Measurements from ENCODE around the gene CHRNA3.

CHRNA3 gene

DNA sequence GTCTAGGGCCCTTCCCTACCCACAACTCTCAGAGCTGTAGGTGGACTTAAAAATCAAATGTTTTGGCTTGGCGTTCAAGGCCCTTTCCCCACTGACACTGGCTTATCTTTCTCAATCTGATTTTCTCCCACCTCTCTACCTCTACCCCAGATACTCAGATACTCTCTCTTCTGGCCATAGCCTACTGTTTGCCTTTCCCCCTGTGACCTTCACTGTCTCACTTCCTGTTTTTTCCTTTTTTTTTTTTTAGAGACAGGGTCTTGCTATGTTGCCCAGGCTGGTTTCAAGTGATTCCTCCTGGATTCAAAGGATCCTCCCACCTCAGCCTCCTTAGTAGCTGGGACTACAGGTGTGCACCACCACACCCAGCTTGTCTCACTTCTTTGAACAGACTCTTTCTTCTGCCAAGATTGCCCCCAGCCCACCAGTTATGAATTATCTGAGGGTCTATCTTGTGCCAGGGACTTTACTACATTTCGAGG, 15.6 kb upstream of the CHRNA3 start:
- TF ChIP-seq, protein P1, sequence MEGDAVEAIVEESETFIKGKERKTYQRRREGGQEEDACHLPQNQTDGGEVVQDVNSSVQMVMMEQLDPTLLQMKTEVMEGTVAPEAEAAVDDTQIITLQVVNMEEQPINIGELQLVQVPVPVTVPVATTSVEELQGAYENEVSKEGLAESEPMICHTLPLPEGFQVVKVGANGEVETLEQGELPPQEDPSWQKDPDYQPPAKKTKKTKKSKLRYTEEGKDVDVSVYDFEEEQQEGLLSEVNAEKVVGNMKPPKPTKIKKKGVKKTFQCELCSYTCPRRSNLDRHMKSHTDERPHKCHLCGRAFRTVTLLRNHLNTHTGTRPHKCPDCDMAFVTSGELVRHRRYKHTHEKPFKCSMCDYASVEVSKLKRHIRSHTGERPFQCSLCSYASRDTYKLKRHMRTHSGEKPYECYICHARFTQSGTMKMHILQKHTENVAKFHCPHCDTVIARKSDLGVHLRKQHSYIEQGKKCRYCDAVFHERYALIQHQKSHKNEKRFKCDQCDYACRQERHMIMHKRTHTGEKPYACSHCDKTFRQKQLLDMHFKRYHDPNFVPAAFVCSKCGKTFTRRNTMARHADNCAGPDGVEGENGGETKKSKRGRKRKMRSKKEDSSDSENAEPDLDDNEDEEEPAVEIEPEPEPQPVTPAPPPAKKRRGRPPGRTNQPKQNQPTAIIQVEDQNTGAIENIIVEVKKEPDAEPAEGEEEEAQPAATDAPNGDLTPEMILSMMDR (IDR thresholded peaks at IDR 0.05) = no peak
- no peak for DNase-seq
- Histone ChIP-seq H3K4me1 (peaks cover 0 to 12% (median 11%) of the 10 kb centered on the region in 4 donors), H3K36me3 (no peaks in the 10 kb centered on the region), H3K27me3 (peaks cover 0 to 39% of the 10 kb centered on the region in 2 donors), H3K27ac (no peak overlapping the region), H3K4me3 (no peak overlapping the region), H3K9me3 (peaks cover 0 to 18% (median 9%) of the 10 kb centered on the region in 3 donors)
- intact Hi-C loops (cut with DNase I; ENCODE audit: low total_unique reads) = no loop called here

DNA sequence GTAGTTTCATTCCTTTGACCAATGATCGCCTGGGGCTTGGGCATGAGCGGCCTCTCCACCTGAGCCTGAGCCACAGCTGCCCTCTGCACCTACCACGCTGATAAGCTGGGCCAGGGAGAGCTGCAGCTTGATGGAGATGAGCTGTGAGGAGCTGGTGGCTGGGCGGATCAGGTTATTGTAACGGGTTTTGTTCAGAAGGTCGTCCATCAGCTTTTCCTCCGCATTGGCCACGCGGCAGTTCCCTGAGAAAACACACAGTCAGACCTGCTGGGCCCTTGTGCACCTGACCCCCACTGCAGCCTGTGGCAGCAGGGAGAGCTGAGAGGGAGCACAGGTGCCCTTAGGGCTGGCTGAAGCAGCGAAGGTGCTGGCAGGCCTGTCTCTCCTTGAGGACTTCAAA, 14.6 kb upstream of the CHRNA3 start:
- Histone ChIP-seq H3K27ac (no peak overlapping the region), H3K9me3 (peaks cover 0 to 18% (median 9%) of the 10 kb centered on the region in 3 donors), H3K36me3 (no peaks in the 10 kb centered on the region), H3K27me3 (peaks cover 0 to 28% of the 10 kb centered on the region in 2 donors), H3K4me3 (no peak overlapping the region), H3K4me1 (peaks cover 0 to 2% (median under 1%) of the 10 kb centered on the region in 4 donors)
- TF ChIP-seq, protein P1 (IDR thresholded peaks at IDR 0.05) = no peak
- no peak for DNase-seq
- intact Hi-C loops (cut with DNase I; ENCODE audit: low total_unique reads) = no loop called here

DNA sequence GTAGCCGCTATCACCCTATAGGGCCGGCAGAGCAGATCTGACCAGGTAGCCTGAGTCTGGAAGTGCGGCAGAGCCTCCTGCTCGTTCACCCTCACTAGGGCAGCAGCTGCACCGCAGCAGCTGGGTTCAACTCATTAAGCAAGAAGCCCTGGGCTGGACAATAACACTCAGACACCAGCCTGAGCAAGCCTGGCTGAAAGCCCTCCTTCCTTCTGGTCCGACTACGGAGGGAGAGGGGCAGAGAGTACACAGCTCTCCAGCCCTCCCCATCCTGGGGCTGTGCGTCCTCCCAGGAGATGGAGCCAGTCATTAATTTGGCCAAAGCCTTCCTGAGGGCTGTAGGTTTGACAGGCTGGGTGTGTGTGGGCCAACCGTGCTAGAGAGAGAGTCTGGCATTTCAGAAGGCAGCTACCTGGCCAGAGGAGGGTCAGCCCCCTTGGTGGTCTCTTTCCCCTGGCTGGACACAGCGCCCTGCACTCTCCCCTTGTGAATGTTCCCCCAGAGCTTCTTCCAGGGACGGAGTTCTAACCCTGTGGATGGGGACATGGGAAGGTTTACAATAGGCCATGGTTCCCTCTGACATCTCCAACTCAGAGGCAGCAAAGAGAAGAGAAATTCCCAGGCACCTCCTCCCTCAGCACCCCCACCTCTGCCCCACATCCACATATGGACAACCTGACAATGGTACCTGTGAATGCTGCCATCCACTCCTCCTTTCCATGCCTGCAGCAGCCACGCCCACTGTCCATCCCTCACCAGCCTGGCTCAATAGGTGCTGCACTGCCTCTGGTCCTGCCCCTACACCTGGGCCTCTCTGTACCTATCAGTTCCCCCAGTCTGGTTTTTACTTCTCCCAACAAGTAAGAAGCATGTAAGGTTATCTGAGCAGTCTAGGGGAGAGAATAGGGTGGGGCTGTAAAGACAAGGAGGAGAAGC, 13.7 kb upstream of the CHRNA3 start:
- intact Hi-C loops (cut with DNase I; ENCODE audit: low total_unique reads) = no loop called here

DNA sequence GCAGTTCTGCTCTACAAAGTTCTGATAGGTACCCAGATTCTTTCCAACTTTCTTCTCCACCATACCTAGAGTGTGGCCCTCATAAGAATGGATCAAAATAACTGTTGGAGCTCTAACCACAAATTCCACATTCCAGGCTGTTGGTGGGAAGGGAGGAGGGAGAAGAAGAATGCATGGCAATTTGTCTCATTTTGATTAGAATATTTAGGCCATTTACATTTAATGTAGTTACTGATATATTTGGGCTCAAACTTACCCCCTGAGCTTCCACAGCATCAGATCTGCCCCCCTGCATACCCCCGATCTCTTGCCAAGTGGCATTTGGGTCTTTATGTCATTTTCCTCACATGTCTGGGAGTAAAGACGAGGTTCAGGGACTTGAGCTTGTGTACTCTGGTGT, 12.6 kb upstream of the CHRNA3 start:
- H3K27ac ChIP-seq = no peak overlapping the region
- peaks cover 0 to 18% (median 9%) of the 10 kb centered on the region in 3 donors for H3K9me3 ChIP-seq
- no peaks in the 10 kb centered on the region for H3K36me3 ChIP-seq
- H3K27me3 ChIP-seq = peaks cover 0 to 22% of the 10 kb centered on the region in 2 donors
- H3K4me1 ChIP-seq = no peaks in the 10 kb centered on the region
- intact Hi-C loops (cut with DNase I; ENCODE audit: low total_unique reads) = no loop called here
- H3K4me3 ChIP-seq = no peak overlapping the region
- TF ChIP-seq, protein P1 (IDR thresholded peaks at IDR 0.05) = no peak
- DNase-seq = no peak

More for the DNA sequence above, 13.7 kb upstream of the CHRNA3 start:
- TF ChIP-seq, protein P1 (IDR thresholded peaks at IDR 0.05) = no peak
- no peak for DNase-seq
- Histone ChIP-seq H3K4me1 (no peaks in the 10 kb centered on the region), H3K27me3 (peaks cover 0 to 22% of the 10 kb centered on the region in 2 donors), H3K36me3 (no peaks in the 10 kb centered on the region), H3K9me3 (peaks cover 0 to 18% (median 9%) of the 10 kb centered on the region in 3 donors), H3K27ac (no peak overlapping the region), H3K4me3 (no peak overlapping the region)

DNA sequence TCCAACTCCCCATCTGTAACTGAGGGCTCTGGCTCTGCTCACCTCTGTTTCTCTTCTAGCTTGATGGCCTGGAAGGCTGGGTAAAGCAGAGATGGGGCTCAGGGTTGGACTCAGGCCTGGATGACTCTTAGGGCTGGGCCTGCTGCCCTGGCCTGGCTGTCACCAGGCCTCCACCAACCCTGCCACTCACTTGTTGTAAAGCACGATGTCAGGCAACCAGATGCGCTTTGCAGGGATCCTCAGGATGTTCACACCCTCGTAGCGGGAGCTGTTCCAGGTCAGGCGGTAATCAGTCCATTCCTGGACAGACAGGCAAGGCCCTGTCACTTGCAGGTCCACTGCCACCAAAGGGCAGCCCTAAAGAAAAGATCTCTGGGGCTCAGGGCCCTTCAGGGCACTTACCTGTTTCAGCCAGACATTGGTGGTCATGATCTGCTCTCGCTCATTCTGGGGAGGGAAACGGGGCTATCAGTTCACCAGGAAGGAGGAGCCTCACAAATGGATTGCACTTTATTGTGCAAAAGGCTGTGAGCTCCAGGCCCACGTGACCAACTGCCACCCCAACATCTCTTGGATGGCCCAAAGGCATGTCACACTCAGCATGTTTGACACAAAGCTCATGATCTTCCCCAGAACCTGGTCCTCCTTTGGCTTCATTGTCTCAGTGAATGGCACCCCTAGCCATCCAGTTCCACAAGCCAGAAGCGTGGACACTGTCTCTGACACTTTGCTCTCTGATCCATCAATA, 10.3 kb upstream of the CHRNA3 start:
- intact Hi-C loops (cut with DNase I; ENCODE audit: low total_unique reads) = no loop called here

More for the DNA sequence above, 10.3 kb upstream of the CHRNA3 start:
- no peak overlapping the region for H3K27ac ChIP-seq
- no peaks in the 10 kb centered on the region for H3K36me3 ChIP-seq
- no peaks in the 10 kb centered on the region for H3K4me1 ChIP-seq
- H3K9me3 ChIP-seq = peaks cover 0 to 18% (median 9%) of the 10 kb centered on the region in 3 donors
- peaks cover 0 to 36% of the 10 kb centered on the region in 2 donors for H3K27me3 ChIP-seq
- TF ChIP-seq, protein P1 (IDR thresholded peaks at IDR 0.05) = no peak
- no peak for DNase-seq
- H3K4me3 ChIP-seq = no peak overlapping the region

Data from tibial artery (tissue), 4 donors.